Mucosa of descending colon (tissue), 3 donors: ENCODE data around the gene C6orf58. TPM values are rescaled to one million over a fixed set of nuclear protein-coding genes. Genes with fewer than 3 reads are reported as not detected.

Experiments
- ATAC-seq: fragments of 200-7000 bp; cut with Tn5 transposase; one replicate; pipeline ENCODE4 v1.9.1; 2020; ENCODE audit warnings: mild to moderate bottlenecking, moderate library complexity
- DNase-seq, 3 donors: peaks; one replicate each; pipeline ENCODE4 v3.0.0-alpha.2; 2020
- H3K36me3 ChIP-seq: fragments of 200-600 bp; one replicate; pipeline ENCODE4 v1.8.0; 2021; ENCODE audit warnings: low read depth, mild to moderate bottlenecking
- H3K4me1 ChIP-seq: fragments of 200-600 bp; one replicate; pipeline ENCODE4 v1.8.0; 2021; ENCODE audit warnings: low read depth, mild to moderate bottlenecking
- H3K4me3 ChIP-seq: fragments of 200-600 bp; one replicate; pipeline ENCODE4 v1.8.0; 2021; ENCODE audit warnings: mild to moderate bottlenecking
- H3K9me3 ChIP-seq: fragments of 200-600 bp; one replicate; pipeline ENCODE4 v1.8.0; 2021; ENCODE audit warnings: mild to moderate bottlenecking
- CTCF ChIP-seq: fragments of 200-600 bp; IDR thresholded peaks from one replicate; pipeline ENCODE4 v1.8.0; 2022; ENCODE audit warnings: antibody characterized with exemption, mild to moderate bottlenecking
- intact Hi-C, 2 donors: fragments of 100-400 bp; cut with DNase I in 1 of 2; cut with micrococcal nuclease in 1 of 2; formaldehyde crosslinking; loops; one replicate each; pipeline versions ENCODE4 v1.11.0 to v1.11.1; 2022; cut with DNase I, micrococcal nuclease
- total RNA-seq, 3 donors: library from RNA; stranded (reverse); fragmentation: NEBNext Ultra II Directional in 2 of 3; extraction: Animal tissue kit (Norgen Biotek cat#: 25700) in 2 of 3; gene quantifications; one replicate each; pipeline versions ENCODE4 v1.2.1 to v1.2.4, GENCODE V29; 2021 to 2023
- donor health status: DM: no; HTN: no; CAD: no; lungs with moderate emphysema.
- donor health status: DM: no; HTN: no; CAD: no.
- donor health status: DM: no; HTN: yes; CAD: no.

The C6orf58 gene
- total RNA-seq, 3 donors from 2014 or later: not detected

GRCh38 chr6:127547904-127548649 is 28.9 kb upstream of the C6orf58 start:
- TF ChIP-seq CTCF: no peak
- no peak overlapping the region for H3K4me3 ChIP-seq
- H3K36me3 ChIP-seq: no peaks in the 10 kb centered on the region
- DNase-seq (no peak), ATAC-seq (no peak)
- intact Hi-C loops: no loop called here
- no peaks in the 10 kb centered on the region for H3K4me1 ChIP-seq
- H3K9me3 ChIP-seq: no peaks in the 10 kb centered on the region

- Histone ChIP-seq H3K4me3 (no peak overlapping the region), H3K36me3 (no peaks in the 10 kb centered on the region), H3K4me1 (no peaks in the 10 kb centered on the region), H3K9me3 (no peaks in the 10 kb centered on the region)
- DNase-seq (no peak), ATAC-seq (no peak)
- TF ChIP-seq CTCF: no peak
- intact Hi-C loops: no loop called here
These were observed 26.6 kb upstream of the C6orf58 start for GRCh38 chr6:127550403-127550802.

GRCh38 chr6:127554435-127555006 is 22.5 kb upstream of the C6orf58 start:
- H3K4me3 ChIP-seq: no peak overlapping the region
- H3K9me3 ChIP-seq: no peaks in the 10 kb centered on the region
- intact Hi-C loops: no loop called here
- TF ChIP-seq CTCF: no peak
- ATAC-seq (no peak), DNase-seq (peak in 1 of 3 donors; percentile 24)
- no peaks in the 10 kb centered on the region for H3K4me1 ChIP-seq
- H3K36me3 ChIP-seq: no peaks in the 10 kb centered on the region

- intact Hi-C loops: no loop called here
- Histone ChIP-seq H3K4me3 (no peak overlapping the region), H3K36me3 (no peaks in the 10 kb centered on the region), H3K4me1 (no peaks in the 10 kb centered on the region), H3K9me3 (no peaks in the 10 kb centered on the region)
- TF ChIP-seq CTCF: no peak
- ATAC-seq (no peak), DNase-seq (no peak)
These were observed 15.3 kb upstream of the C6orf58 start for GRCh38 chr6:127561660-127562059.

- no peak for TF ChIP-seq CTCF
- H3K4me1 ChIP-seq: no peaks in the 10 kb centered on the region
- no peaks in the 10 kb centered on the region for H3K9me3 ChIP-seq
- DNase-seq: no peak
- intact Hi-C loops: no loop called here
- no peak overlapping the region for H3K4me3 ChIP-seq
- no peak for ATAC-seq
- H3K36me3 ChIP-seq: no peaks in the 10 kb centered on the region
These were observed 12.2 kb upstream of the C6orf58 start for GRCh38 chr6:127564761-127565160.
